ENCODE measurements around the gene TMEM114.

TMEM114 gene

GRCh38 chr16:8555400-8555799 lies 34.9 kb downstream of the TMEM114 start:
- TF ChIP-seq, protein P1, sequence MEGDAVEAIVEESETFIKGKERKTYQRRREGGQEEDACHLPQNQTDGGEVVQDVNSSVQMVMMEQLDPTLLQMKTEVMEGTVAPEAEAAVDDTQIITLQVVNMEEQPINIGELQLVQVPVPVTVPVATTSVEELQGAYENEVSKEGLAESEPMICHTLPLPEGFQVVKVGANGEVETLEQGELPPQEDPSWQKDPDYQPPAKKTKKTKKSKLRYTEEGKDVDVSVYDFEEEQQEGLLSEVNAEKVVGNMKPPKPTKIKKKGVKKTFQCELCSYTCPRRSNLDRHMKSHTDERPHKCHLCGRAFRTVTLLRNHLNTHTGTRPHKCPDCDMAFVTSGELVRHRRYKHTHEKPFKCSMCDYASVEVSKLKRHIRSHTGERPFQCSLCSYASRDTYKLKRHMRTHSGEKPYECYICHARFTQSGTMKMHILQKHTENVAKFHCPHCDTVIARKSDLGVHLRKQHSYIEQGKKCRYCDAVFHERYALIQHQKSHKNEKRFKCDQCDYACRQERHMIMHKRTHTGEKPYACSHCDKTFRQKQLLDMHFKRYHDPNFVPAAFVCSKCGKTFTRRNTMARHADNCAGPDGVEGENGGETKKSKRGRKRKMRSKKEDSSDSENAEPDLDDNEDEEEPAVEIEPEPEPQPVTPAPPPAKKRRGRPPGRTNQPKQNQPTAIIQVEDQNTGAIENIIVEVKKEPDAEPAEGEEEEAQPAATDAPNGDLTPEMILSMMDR (IDR thresholded peaks at IDR 0.05; ENCODE audit: borderline replicate concordance, insufficient read depth, low read depth, low read length): no peak
- H3K4me3 ChIP-seq (ENCODE audit: low read depth, low read length): no peak overlapping the region

DNA sequence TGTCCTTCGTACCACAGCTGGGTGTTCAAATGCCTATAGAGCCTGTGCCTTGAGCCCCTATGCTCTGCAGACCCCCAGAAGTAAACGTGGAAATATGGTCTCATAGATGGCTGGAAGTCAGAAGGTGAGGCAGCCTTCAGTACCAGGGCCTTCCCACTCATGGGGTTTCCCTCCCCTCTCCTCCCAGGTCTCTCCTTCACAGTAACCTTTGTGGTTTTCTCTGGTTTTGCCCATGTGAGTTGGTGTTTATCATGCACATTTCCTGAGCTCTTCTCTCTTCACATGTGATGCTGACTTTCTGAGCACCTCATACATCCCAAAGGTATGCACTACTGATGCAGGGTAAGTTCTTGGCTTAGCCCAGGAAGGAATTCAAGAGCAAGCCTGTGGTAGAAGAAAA lies 35.4 kb downstream of the TMEM114 start:
- H3K4me3 ChIP-seq (ENCODE audit: low read depth, low read length): no peak overlapping the region
- TF ChIP-seq, protein P1 (IDR thresholded peaks at IDR 0.05; ENCODE audit: borderline replicate concordance, insufficient read depth, low read depth, low read length): no peak

GRCh38 chr16:8554022-8554421 lies 36.3 kb downstream of the TMEM114 start:
- TF ChIP-seq, protein P1 (IDR thresholded peaks at IDR 0.05; ENCODE audit: borderline replicate concordance, insufficient read depth, low read depth, low read length): no peak
- H3K4me3 ChIP-seq (ENCODE audit: low read depth, low read length): no peak overlapping the region

DNA sequence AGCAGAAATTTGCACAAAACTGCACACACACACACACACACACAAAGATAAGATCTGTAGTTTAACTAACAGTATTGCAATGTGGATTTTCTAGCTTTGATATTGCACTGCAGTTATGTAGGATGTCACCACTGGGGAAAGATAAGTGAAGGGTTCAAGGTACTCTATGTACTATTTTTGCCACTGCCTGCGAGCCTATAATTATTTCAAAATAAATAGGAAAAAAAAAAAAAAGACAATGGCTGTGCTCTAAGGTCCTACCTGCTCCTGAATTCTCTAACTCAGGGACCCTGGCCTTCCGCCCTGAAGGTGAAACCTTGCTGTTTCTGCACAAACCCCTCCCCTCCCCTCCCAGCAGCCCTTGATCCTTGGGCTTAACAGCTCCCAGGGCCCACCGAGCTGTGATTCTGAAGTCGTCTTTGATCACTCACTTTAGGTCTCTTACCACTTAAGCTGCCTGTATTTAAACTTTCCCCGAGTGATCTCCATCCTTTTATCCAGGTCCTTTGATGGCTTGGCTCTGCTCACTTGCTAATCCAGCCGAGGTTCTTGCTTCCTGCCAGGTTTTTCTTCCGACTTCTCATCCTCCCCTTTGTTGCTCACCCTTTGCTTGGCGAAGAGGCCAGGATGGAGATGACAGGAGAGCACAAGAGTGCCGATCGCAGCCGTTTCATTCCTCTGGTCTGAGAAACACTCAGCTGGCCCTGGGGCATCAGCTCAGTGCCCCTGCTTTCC lies 37.7 kb downstream of the TMEM114 start:
- TF ChIP-seq, protein P1 (IDR thresholded peaks at IDR 0.05; ENCODE audit: borderline replicate concordance, insufficient read depth, low read depth, low read length): no peak
- no peak overlapping the region for H3K4me3 ChIP-seq (ENCODE audit: low read depth, low read length)

GRCh38 chr16:8551388-8552332 lies 38.7 kb downstream of the TMEM114 start:
- TF ChIP-seq, protein P1 (IDR thresholded peaks at IDR 0.05; ENCODE audit: borderline replicate concordance, insufficient read depth, low read depth, low read length): no peak
- H3K4me3 ChIP-seq (ENCODE audit: low read depth, low read length): no peak overlapping the region

DNA sequence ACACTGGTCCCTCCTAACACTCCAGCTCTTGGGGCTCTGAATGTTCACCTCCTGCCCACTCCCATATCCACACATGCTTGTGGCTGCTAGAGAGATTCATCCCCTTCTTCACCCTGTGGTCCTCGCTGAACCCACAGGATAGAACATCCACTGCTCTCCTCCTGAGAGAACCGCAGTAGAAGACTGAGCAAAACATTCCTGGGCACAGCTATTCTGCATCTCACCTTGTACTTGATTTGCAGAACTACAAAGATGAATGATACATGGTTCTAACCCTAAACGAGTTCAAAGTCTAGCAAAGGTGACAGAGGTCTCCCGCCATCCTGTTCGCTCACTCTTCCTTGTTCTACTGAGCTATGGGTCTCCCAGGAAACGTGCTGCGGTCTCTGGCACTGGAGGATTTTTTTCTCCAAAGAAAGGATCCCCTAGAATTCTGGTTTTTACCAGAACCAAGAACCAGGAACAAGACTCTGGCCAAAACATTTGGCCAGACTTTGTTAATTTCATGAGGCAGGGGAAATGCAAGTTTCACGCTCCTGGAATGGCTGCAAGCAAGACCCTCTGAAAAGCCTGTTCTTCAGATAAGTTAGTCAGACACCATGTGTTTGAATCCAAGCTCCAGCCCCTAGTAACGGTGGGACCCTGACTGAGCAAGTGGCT lies 39.5 kb downstream of the TMEM114 start:
- no peak overlapping the region for H3K4me3 ChIP-seq (ENCODE audit: low read depth, low read length)
- TF ChIP-seq, protein P1 (IDR thresholded peaks at IDR 0.05; ENCODE audit: borderline replicate concordance, insufficient read depth, low read depth, low read length): no peak
